ENCODE measurements around the gene KRTAP16-1. TPM values are rescaled to one million over a fixed set of nuclear protein-coding genes. Genes with fewer than 3 reads are reported as not detected.

KRTAP16-1 gene
- total RNA-seq, 2 donors from 2014 or later, result not detected

DNA sequence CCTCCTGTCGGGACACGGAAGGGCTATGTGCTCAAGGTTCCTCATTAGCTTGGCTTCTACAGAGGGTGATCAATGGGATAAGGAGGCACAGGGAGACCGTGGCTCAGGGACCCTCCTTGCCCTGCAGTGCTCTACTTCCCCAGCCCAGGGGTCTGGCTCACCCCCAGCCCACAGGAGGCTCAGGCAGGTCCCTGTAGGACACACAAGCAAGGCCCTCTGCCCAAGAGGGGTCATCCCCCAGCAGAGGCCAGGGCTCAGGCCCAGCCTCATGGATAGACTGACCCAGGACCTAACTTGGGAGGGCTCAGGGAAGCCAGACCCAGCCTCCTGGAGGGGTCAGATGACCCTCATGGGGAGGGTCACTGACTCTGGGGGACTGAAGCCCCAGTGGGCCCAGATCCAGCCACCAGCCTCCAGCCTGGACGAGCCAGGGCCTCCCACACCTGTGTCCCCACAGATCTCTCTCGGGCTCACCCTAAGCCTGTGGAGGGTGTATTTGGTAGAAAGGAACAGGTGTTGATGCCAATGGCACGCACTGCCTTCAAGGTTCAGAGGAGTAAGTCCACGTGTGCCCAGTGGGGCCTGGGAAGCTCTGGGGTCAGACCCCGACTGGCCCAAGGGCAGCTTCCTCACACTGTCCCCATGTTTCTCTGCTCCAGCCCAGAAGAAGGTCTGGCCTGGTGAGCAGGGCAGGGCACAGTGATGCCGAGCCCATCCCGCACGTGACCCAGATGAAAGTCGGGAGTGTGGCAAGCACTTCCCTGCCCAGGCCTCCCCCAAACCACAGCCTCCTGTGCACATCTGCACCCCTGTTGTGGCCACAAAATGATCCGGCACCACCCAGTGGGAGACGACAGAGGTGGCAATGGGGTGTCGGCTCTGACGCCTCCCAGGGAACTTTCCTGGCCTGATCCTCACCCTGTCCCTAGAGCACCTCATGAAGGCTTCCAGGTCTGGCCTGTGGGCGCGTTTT is 17.4 kb upstream of the KRTAP16-1 start:
- no peaks in the 10 kb centered on the region for H3K4me1 Mint-ChIP-seq
- H3K27ac Mint-ChIP-seq, result no peak overlapping the region
- DNase-seq, result peak; percentile 44
- Histone ChIP-seq H3K27ac (ENCODE audit: low read depth, low read length) (no peak overlapping the region), H3K9me3 (ENCODE audit: control insufficient read depth, low read length) (no peaks in the 10 kb centered on the region), H3K27me3 (ENCODE audit: control insufficient read depth, insufficient read depth, low read length, poor library complexity, severe bottlenecking) (no peaks in the 10 kb centered on the region), H3K4me1 (ENCODE audit: control insufficient read depth, insufficient read depth, low read length) (no peaks in the 10 kb centered on the region), H3K4me3 (ENCODE audit: low read length) (no peak overlapping the region), H3K9ac (ENCODE audit: extremely low read depth, low read length, poor library complexity, severe bottlenecking) (no peak overlapping the region), H3K36me3 (ENCODE audit: control insufficient read depth, insufficient read depth, low read length) (no peaks in the 10 kb centered on the region)
- WGBS, 2 experiments (ENCODE audit: insufficient coverage in 1 of 2, insufficient read length in 1 of 2), result 88 to 97% methylated on average over 9 to 18 of the region's 18 CpGs
- H3K27me3 Mint-ChIP-seq (ENCODE audit: insufficient read depth), result peaks cover 1% of the 10 kb centered on the region
- no peaks in the 10 kb centered on the region for H3K9me3 Mint-ChIP-seq
- TF ChIP-seq, protein P1, sequence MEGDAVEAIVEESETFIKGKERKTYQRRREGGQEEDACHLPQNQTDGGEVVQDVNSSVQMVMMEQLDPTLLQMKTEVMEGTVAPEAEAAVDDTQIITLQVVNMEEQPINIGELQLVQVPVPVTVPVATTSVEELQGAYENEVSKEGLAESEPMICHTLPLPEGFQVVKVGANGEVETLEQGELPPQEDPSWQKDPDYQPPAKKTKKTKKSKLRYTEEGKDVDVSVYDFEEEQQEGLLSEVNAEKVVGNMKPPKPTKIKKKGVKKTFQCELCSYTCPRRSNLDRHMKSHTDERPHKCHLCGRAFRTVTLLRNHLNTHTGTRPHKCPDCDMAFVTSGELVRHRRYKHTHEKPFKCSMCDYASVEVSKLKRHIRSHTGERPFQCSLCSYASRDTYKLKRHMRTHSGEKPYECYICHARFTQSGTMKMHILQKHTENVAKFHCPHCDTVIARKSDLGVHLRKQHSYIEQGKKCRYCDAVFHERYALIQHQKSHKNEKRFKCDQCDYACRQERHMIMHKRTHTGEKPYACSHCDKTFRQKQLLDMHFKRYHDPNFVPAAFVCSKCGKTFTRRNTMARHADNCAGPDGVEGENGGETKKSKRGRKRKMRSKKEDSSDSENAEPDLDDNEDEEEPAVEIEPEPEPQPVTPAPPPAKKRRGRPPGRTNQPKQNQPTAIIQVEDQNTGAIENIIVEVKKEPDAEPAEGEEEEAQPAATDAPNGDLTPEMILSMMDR (conservative IDR thresholded peaks at IDR 0.05), result no peak
- H3K4me3 Mint-ChIP-seq, result no peak overlapping the region
- H3K36me3 Mint-ChIP-seq (ENCODE audit: low read depth), result no peaks in the 10 kb centered on the region

DNA sequence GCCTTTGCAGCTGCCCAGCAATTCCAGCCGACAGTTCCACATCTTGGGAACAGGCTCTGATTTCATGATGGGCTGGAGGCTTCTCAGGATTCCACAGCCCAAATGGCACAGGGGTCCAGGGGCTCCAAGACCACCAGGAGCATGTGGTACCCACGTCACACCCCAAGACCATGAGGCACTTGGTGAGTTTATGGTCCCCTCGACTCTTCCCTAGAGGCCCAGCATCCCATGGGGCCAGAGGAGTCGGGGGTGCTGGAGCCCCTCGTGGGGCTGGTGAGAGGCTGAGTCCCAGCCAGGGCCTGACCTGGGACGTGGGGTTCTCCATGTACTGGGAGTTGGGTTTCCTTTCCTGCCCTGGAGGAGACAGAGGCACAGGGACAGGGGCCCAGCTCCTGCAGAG is 16.5 kb upstream of the KRTAP16-1 start:
- no peak for DNase-seq
- Mint-ChIP-seq H3K36me3 (ENCODE audit: low read depth) (no peaks in the 10 kb centered on the region), H3K4me1 (no peaks in the 10 kb centered on the region), H3K4me3 (no peak overlapping the region), H3K27ac (no peak overlapping the region), H3K27me3 (ENCODE audit: insufficient read depth) (peaks cover 1% of the 10 kb centered on the region), H3K9me3 (no peaks in the 10 kb centered on the region)
- H3K36me3 ChIP-seq (ENCODE audit: control insufficient read depth, insufficient read depth, low read length), result no peaks in the 10 kb centered on the region
- no peak overlapping the region for H3K4me3 ChIP-seq (ENCODE audit: low read length)
- H3K27me3 ChIP-seq (ENCODE audit: control insufficient read depth, insufficient read depth, low read length, poor library complexity, severe bottlenecking), result no peaks in the 10 kb centered on the region
- H3K4me1 ChIP-seq (ENCODE audit: control insufficient read depth, insufficient read depth, low read length), result no peaks in the 10 kb centered on the region
- H3K9me3 ChIP-seq (ENCODE audit: control insufficient read depth, low read length), result no peaks in the 10 kb centered on the region
- WGBS, 2 experiments (ENCODE audit: insufficient coverage in 1 of 2, insufficient read length in 1 of 2), result 90 to 95% methylated on average over 6 of the region's 6 CpGs
- H3K27ac ChIP-seq (ENCODE audit: low read depth, low read length), result no peak overlapping the region
- H3K9ac ChIP-seq (ENCODE audit: extremely low read depth, low read length, poor library complexity, severe bottlenecking), result no peak overlapping the region
- TF ChIP-seq, protein P1 (conservative IDR thresholded peaks at IDR 0.05), result no peak

DNA sequence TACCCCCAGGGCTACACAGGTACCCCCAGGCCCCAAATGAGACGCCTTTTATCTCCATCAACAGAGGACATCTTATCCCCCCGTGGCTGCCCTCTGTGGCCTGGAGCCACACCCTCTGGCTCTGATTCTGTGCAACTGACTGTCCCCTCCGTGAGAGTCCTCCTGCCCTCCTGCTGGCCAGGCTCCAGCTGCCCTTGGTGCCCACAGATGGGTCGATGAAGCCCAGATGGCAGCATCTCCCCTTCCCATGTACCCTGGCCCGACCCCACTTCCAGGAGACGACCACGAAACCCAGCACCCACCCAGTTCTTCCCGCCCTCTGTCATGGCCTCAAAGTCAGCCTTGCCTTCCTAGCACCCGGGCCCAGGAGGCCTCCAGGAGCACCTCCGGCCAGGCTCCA is 16.0 kb upstream of the KRTAP16-1 start:
- H3K27me3 Mint-ChIP-seq (ENCODE audit: insufficient read depth), result peaks cover 3% of the 10 kb centered on the region
- Histone ChIP-seq H3K4me1 (ENCODE audit: control insufficient read depth, insufficient read depth, low read length) (no peaks in the 10 kb centered on the region), H3K36me3 (ENCODE audit: control insufficient read depth, insufficient read depth, low read length) (no peaks in the 10 kb centered on the region), H3K27me3 (ENCODE audit: control insufficient read depth, insufficient read depth, low read length, poor library complexity, severe bottlenecking) (no peaks in the 10 kb centered on the region), H3K27ac (ENCODE audit: low read depth, low read length) (no peak overlapping the region), H3K4me3 (ENCODE audit: low read length) (no peak overlapping the region), H3K9me3 (ENCODE audit: control insufficient read depth, low read length) (peaks cover under 1% of the 10 kb centered on the region), H3K9ac (ENCODE audit: extremely low read depth, low read length, poor library complexity, severe bottlenecking) (no peak overlapping the region)
- peaks cover 2% of the 10 kb centered on the region for H3K9me3 Mint-ChIP-seq
- no peak overlapping the region for H3K4me3 Mint-ChIP-seq
- no peaks in the 10 kb centered on the region for H3K36me3 Mint-ChIP-seq (ENCODE audit: low read depth)
- DNase-seq, result no peak
- WGBS, 2 experiments (ENCODE audit: insufficient coverage in 1 of 2, insufficient read length in 1 of 2), result 90 to 92% methylated on average over 2 to 10 of the region's 10 CpGs
- TF ChIP-seq, protein P1 (conservative IDR thresholded peaks at IDR 0.05), result no peak
- H3K27ac Mint-ChIP-seq, result no peak overlapping the region
- no peaks in the 10 kb centered on the region for H3K4me1 Mint-ChIP-seq

All from endodermal cell (in vitro differentiated cells).